HAP-1 (cell line): ENCODE results near the gene CLRN3.
A peak's percentile ranks its signal among the peaks of the same experiment; 100 is the strongest.

Experiments used
- DNase-seq, 2 experiments: peaks; one replicate each; pipeline ENCODE4 v3.0.0-alpha.2; 2016 to 2020; ENCODE audit warnings: low spot score in 2 of 2
- H3K27me3 ChIP-seq: fragments of 250-450 bp; sonication (Bioruptor Pico); 2 replicates; pipeline ENCODE4 v1.5.1; 2020; ENCODE audit warnings: low read depth, mild to moderate bottlenecking, moderate library complexity
- H3K36me3 ChIP-seq: fragments of 250-450 bp; sonication (Bioruptor Pico); replicated peaks from 2 replicates; pipeline ENCODE4 v1.5.1; 2020; ENCODE audit warnings: mild to moderate bottlenecking
- H3K4me1 ChIP-seq: fragments of 250-450 bp; sonication (Bioruptor Pico); 2 replicates; pipeline ENCODE4 v1.5.1; 2020; ENCODE audit warnings: mild to moderate bottlenecking
- H3K4me3 ChIP-seq: fragments of 250-450 bp; sonication (Bioruptor Pico); 2 replicates; pipeline ENCODE4 v1.5.1; 2020; ENCODE audit warnings: mild to moderate bottlenecking, moderate library complexity
- H3K9me3 ChIP-seq: fragments of 250-450 bp; sonication (Bioruptor Pico); 2 replicates; pipeline ENCODE4 v1.5.1; 2020; ENCODE audit warnings: mild to moderate bottlenecking, moderate library complexity
- in situ Hi-C: fragments of 300-500 bp; cut with MboI; formaldehyde crosslinking; loops from 3 replicates; pipeline ENCODE4 v1.14.3; 2020; ENCODE audit warnings: low sequenced_read_pairs, inconsistent platforms, mixed read lengths

Gene CLRN3

GRCh38 chr10:127911218-127911866, 18.6 kb upstream of the CLRN3 start:
- Histone ChIP-seq H3K4me3 (no peak overlapping the region), H3K9me3 (no peaks in the 10 kb centered on the region), H3K4me1 (peaks cover 17% of the 10 kb centered on the region), H3K36me3 (no peaks in the 10 kb centered on the region), H3K27me3 (no peaks in the 10 kb centered on the region)
- peak in 1 of 2 experiments; percentile 5 for DNase-seq
- in situ Hi-C loops = loop anchor here (5.0 kb wide), 2 partner anchors 101 to 161 kb away; no protein-coding TSS in a partner anchor

- in situ Hi-C loops = loop anchor here (5.0 kb wide), 2 partner anchors 102 to 162 kb away; no protein-coding TSS in a partner anchor
- Histone ChIP-seq H3K36me3 (no peaks in the 10 kb centered on the region), H3K4me1 (peaks cover 17% of the 10 kb centered on the region), H3K4me3 (no peak overlapping the region), H3K9me3 (no peaks in the 10 kb centered on the region), H3K27me3 (no peaks in the 10 kb centered on the region)
- DNase-seq = no peak
Measured at GRCh38 chr10:127910464-127910770, 17.7 kb upstream of the CLRN3 start.

GRCh38 chr10:127909716-127910463, 17.1 kb upstream of the CLRN3 start:
- peaks cover 17% of the 10 kb centered on the region for H3K4me1 ChIP-seq
- DNase-seq = no peak
- no peaks in the 10 kb centered on the region for H3K27me3 ChIP-seq
- no peaks in the 10 kb centered on the region for H3K9me3 ChIP-seq
- no peak overlapping the region for H3K4me3 ChIP-seq
- in situ Hi-C loops = loop anchor here (5.0 kb wide), 2 partner anchors 102 to 162 kb away; no protein-coding TSS in a partner anchor
- no peaks in the 10 kb centered on the region for H3K36me3 ChIP-seq

GRCh38 chr10:127908959-127909267, 16.2 kb upstream of the CLRN3 start:
- no peak overlapping the region for H3K4me3 ChIP-seq
- no peaks in the 10 kb centered on the region for H3K9me3 ChIP-seq
- H3K36me3 ChIP-seq = no peaks in the 10 kb centered on the region
- no peak for DNase-seq
- H3K4me1 ChIP-seq = peaks cover 17% of the 10 kb centered on the region
- in situ Hi-C loops = no loop called here
- H3K27me3 ChIP-seq = no peaks in the 10 kb centered on the region

GRCh38 chr10:127908106-127908958, 15.6 kb upstream of the CLRN3 start:
- peak overlapping the region; percentile 36 for H3K4me3 ChIP-seq
- H3K4me1 ChIP-seq = peaks cover 17% of the 10 kb centered on the region
- no peaks in the 10 kb centered on the region for H3K27me3 ChIP-seq
- H3K36me3 ChIP-seq = no peaks in the 10 kb centered on the region
- in situ Hi-C loops = no loop called here
- DNase-seq = no peak
- no peaks in the 10 kb centered on the region for H3K9me3 ChIP-seq

GRCh38 chr10:127907411-127908105, 14.8 kb upstream of the CLRN3 start:
- H3K9me3 ChIP-seq = no peaks in the 10 kb centered on the region
- DNase-seq = no peak
- H3K4me1 ChIP-seq = peaks cover 16% of the 10 kb centered on the region
- H3K4me3 ChIP-seq = peak overlapping the region; percentile 36
- H3K27me3 ChIP-seq = no peaks in the 10 kb centered on the region
- in situ Hi-C loops = no loop called here
- H3K36me3 ChIP-seq = no peaks in the 10 kb centered on the region

- H3K27me3 ChIP-seq = no peaks in the 10 kb centered on the region
- H3K4me3 ChIP-seq = peak within 1 kb of the TSS; percentile 36
- no peaks in the 10 kb centered on the region for H3K9me3 ChIP-seq
- H3K4me1 ChIP-seq = peaks cover 9% of the 10 kb centered on the region
- in situ Hi-C loops = no loop called here
- no peaks in the 10 kb centered on the region for H3K36me3 ChIP-seq
- peak; percentile 54 to 78 for DNase-seq
Measured at GRCh38 chr10:127906548-127907377, 14.0 kb upstream of the CLRN3 start, which contains the start of gene PTPRE. Gene PTPRE, plus strand, starts transcription at chr10:127907103. Its CDS starts 133,779 bp downstream, at chr10:128040882.

GRCh38 chr10:127905848-127906261, 13.1 kb upstream of the CLRN3 start:
- in situ Hi-C loops = no loop called here
- no peaks in the 10 kb centered on the region for H3K36me3 ChIP-seq
- no peaks in the 10 kb centered on the region for H3K27me3 ChIP-seq
- H3K4me3 ChIP-seq = no peak overlapping the region
- no peaks in the 10 kb centered on the region for H3K9me3 ChIP-seq
- no peaks in the 10 kb centered on the region for H3K4me1 ChIP-seq
- DNase-seq = no peak

- no peaks in the 10 kb centered on the region for H3K9me3 ChIP-seq
- H3K27me3 ChIP-seq = no peaks in the 10 kb centered on the region
- DNase-seq = no peak
- no peaks in the 10 kb centered on the region for H3K4me1 ChIP-seq
- H3K36me3 ChIP-seq = no peaks in the 10 kb centered on the region
- in situ Hi-C loops = no loop called here
- H3K4me3 ChIP-seq = no peak overlapping the region
Measured at GRCh38 chr10:127905001-127905847, 12.5 kb upstream of the CLRN3 start.

GRCh38 chr10:127904311-127905000, 11.7 kb upstream of the CLRN3 start:
- DNase-seq = no peak
- Histone ChIP-seq H3K9me3 (no peaks in the 10 kb centered on the region), H3K27me3 (no peaks in the 10 kb centered on the region), H3K4me1 (no peaks in the 10 kb centered on the region), H3K36me3 (no peaks in the 10 kb centered on the region), H3K4me3 (no peak overlapping the region)
- in situ Hi-C loops = no loop called here

GRCh38 chr10:127903789-127904188, 11.0 kb upstream of the CLRN3 start:
- H3K27me3 ChIP-seq = no peaks in the 10 kb centered on the region
- no peak overlapping the region for H3K4me3 ChIP-seq
- H3K4me1 ChIP-seq = no peaks in the 10 kb centered on the region
- DNase-seq = no peak
- no peaks in the 10 kb centered on the region for H3K9me3 ChIP-seq
- in situ Hi-C loops = no loop called here
- H3K36me3 ChIP-seq = no peaks in the 10 kb centered on the region
